Activated CD8-positive, alpha-beta memory T cell treated with anti-CD3 and anti-CD28 coated beads for 4 hours (primary cell): ENCODE measurements around the gene CS.
"Not testable (repeated sequence)": the region's sequence is repeated elsewhere in the genome, so short reads cannot be mapped to it uniquely, and the experiment has no call there.

ENCODE experiments used
- DNase-seq, 2 donors: peaks; one replicate each; pipeline ENCODE4 v3.0.0-alpha.2; 2020; ENCODE audit warnings: low read depth in 2 of 2

Gene CS

GRCh38 chr12:56280849-56281248 is 19.3 kb downstream of the CS start:
- no peak for DNase-seq

- no peak for DNase-seq
These were observed 21.2 kb downstream of the CS start for GRCh38 chr12:56278905-56279304.

- no peak for DNase-seq
These were observed 25.8 kb downstream of the CS start for GRCh38 chr12:56274299-56274698.

GRCh38 chr12:56272468-56272867 is 27.7 kb downstream of the CS start:
- DNase-seq = not testable (repeated sequence)

GRCh38 chr12:56271031-56271430 is 29.1 kb downstream of the CS start:
- no peak for DNase-seq

- no peak for DNase-seq
These were observed 32.6 kb downstream of the CS start for GRCh38 chr12:56267443-56268071.

- peak; percentile 75 to 81 for DNase-seq
These were observed 33.3 kb downstream of the CS start, which contains the start of gene COQ10A for GRCh38 chr12:56266693-56267442. TSS of gene COQ10A (plus strand) at chr12:56266942. CDS start at chr12:56267119, 177 bp downstream.

GRCh38 chr12:56266068-56266692 is 34.0 kb downstream of the CS start:
- not testable (repeated sequence) for DNase-seq

- DNase-seq = not testable (repeated sequence)
These were observed 37.2 kb downstream of the CS start for GRCh38 chr12:56262955-56263354.

- DNase-seq = no peak
These were observed 38.5 kb downstream of the CS start for GRCh38 chr12:56261503-56262232.

GRCh38 chr12:56260921-56261320 is 39.2 kb downstream of the CS start:
- DNase-seq = no peak

- DNase-seq = no peak
These were observed 39.8 kb downstream of the CS start for GRCh38 chr12:56260380-56260779.

GRCh38 chr12:56258820-56259183 is 41.3 kb downstream of the CS start:
- no peak for DNase-seq

- DNase-seq = peak; percentile 35 to 50
These were observed 41.9 kb downstream of the CS start, which contains the start of gene ANKRD52 for GRCh38 chr12:56258068-56258819. TSS of gene ANKRD52 (minus strand) at chr12:56258384. CDS start at chr12:56258269, 115 bp downstream.

- no peak for DNase-seq
These were observed 42.6 kb downstream of the CS start for GRCh38 chr12:56257491-56258067.

GRCh38 chr12:56257071-56257470 is 43.1 kb downstream of the CS start:
- no peak for DNase-seq

- no peak for DNase-seq
These were observed 43.7 kb downstream of the CS start for GRCh38 chr12:56256326-56256960.

GRCh38 chr12:56255671-56256070 is 44.5 kb downstream of the CS start:
- DNase-seq = no peak

- no peak for DNase-seq
These were observed 47.0 kb downstream of the CS start for GRCh38 chr12:56253091-56253490.

GRCh38 chr12:56252649-56253048 is 47.5 kb downstream of the CS start:
- no peak for DNase-seq

- DNase-seq = no peak
These were observed 51.4 kb downstream of the CS start for GRCh38 chr12:56248711-56249110.
